ENCODE data around the gene TRABD2B.

Gene TRABD2B

GRCh38 chr1:47849591-47850261, 147.5 kb downstream of the TRABD2B start:
- no peak for DNase-seq (ENCODE audit: low spot score)

GRCh38 chr1:47849005-47849521, 148.1 kb downstream of the TRABD2B start:
- DNase-seq (ENCODE audit: low spot score) = no peak

GRCh38 chr1:47847763-47848162, 149.4 kb downstream of the TRABD2B start:
- DNase-seq (ENCODE audit: low spot score) = no peak

GRCh38 chr1:47844558-47844955, 152.6 kb downstream of the TRABD2B start:
- no peak for DNase-seq (ENCODE audit: low spot score)

- no peak for DNase-seq (ENCODE audit: low spot score)
These were observed 153.2 kb downstream of the TRABD2B start for GRCh38 chr1:47843781-47844557.

GRCh38 chr1:47843059-47843458, 154.1 kb downstream of the TRABD2B start:
- no peak for DNase-seq (ENCODE audit: low spot score)

- no peak for DNase-seq (ENCODE audit: low spot score)
These were observed 154.8 kb downstream of the TRABD2B start for GRCh38 chr1:47842228-47842919.

- DNase-seq (ENCODE audit: low spot score) = no peak
These were observed 155.8 kb downstream of the TRABD2B start for GRCh38 chr1:47841356-47841755.

- no peak for DNase-seq (ENCODE audit: low spot score)
These were observed 156.6 kb downstream of the TRABD2B start for GRCh38 chr1:47840393-47841190.

GRCh38 chr1:47839433-47839760, 157.8 kb downstream of the TRABD2B start:
- no peak for DNase-seq (ENCODE audit: low spot score)

GRCh38 chr1:47838562-47839432, 158.4 kb downstream of the TRABD2B start:
- DNase-seq (ENCODE audit: low spot score) = no peak

- no peak for DNase-seq (ENCODE audit: low spot score)
These were observed 159.2 kb downstream of the TRABD2B start for GRCh38 chr1:47837866-47838561.

GRCh38 chr1:47837056-47837830, 159.9 kb downstream of the TRABD2B start:
- no peak for DNase-seq (ENCODE audit: low spot score)

GRCh38 chr1:47835409-47835808, 161.8 kb downstream of the TRABD2B start:
- no peak for DNase-seq (ENCODE audit: low spot score)

GRCh38 chr1:47834326-47834725, 162.9 kb downstream of the TRABD2B start:
- no peak for DNase-seq (ENCODE audit: low spot score)

- no peak for DNase-seq (ENCODE audit: low spot score)
These were observed 166.4 kb downstream of the TRABD2B start for GRCh38 chr1:47830641-47831333.

GRCh38 chr1:47830021-47830420, 167.2 kb downstream of the TRABD2B start:
- DNase-seq (ENCODE audit: low spot score) = no peak

- DNase-seq (ENCODE audit: low spot score) = no peak
These were observed 168.2 kb downstream of the TRABD2B start for GRCh38 chr1:47828978-47829377.

- DNase-seq (ENCODE audit: low spot score) = no peak
These were observed 170.1 kb downstream of the TRABD2B start for GRCh38 chr1:47827109-47827508.
